Naive thymus-derived CD8-positive, alpha-beta T cell (primary cell): Measurements from ENCODE around the gene NUCB1. TPM values are rescaled to one million over a fixed set of nuclear protein-coding genes. Genes with fewer than 3 reads are reported as not detected.

ENCODE experiments used
- ATAC-seq, 2 donors: fragments of 150-1000 bp; cut with Tn5 transposase in 1 of 2; sonication (Bioruptor Pico), chemical (Tn5 transposase) in 1 of 2; 1 replicate in 1 of 2; 2 replicates in 1 of 2; pipeline ENCODE4 v1.10.0; 2021; ENCODE audit warnings: mild to moderate bottlenecking in 2 of 2, moderate library complexity in 2 of 2
- POLR2A ChIA-PET: fragments of 350-600 bp; sonication (Branson Sonifier 250); formaldehyde crosslinking; loops from one replicate; lab custom pipeline; 2021; ENCODE audit warnings: antibody characterized with exemption; lab: Charles Lee
- DNase-seq, 10 donors: peaks; one replicate each; pipeline versions ENCODE4 v3.0.0 to v3.0.0-alpha.2; 2020 to 2022
- H3K27ac Mint-ChIP-seq, 10 donors: one replicate each; pipeline ENCODE4 v1.8.0; 2020 to 2022; ENCODE audit warnings: mild to moderate bottlenecking in 10 of 10, mixed read lengths in 10 of 10, moderate library complexity in 4 of 10, inconsistent platforms in 1 of 10
- H3K27me3 Mint-ChIP-seq, 5 donors: one replicate each; pipeline ENCODE4 v1.8.0; 2021 to 2022; ENCODE audit warnings: mixed read lengths in 5 of 5
- H3K36me3 Mint-ChIP-seq, 3 donors: one replicate each; pipeline ENCODE4 v1.8.0; 2020 to 2022; ENCODE audit warnings: mixed read lengths in 3 of 3, mild to moderate bottlenecking in 2 of 3, inconsistent platforms in 1 of 3
- H3K4me1 Mint-ChIP-seq, 4 donors: one replicate each; pipeline ENCODE4 v1.8.0; 2021 to 2022; ENCODE audit warnings: mixed read lengths in 4 of 4
- H3K4me3 Mint-ChIP-seq, 10 donors: one replicate each; pipeline ENCODE4 v1.8.0; 2020 to 2022; ENCODE audit warnings: mild to moderate bottlenecking in 10 of 10, mixed read lengths in 10 of 10, moderate library complexity in 6 of 10, inconsistent platforms in 1 of 10
- H3K9me3 Mint-ChIP-seq, 9 donors: one replicate each; pipeline ENCODE4 v1.8.0; 2020 to 2022; ENCODE audit warnings: mixed read lengths in 9 of 9, mild to moderate bottlenecking in 3 of 9, inconsistent platforms in 1 of 9, moderate library complexity in 1 of 9
- polyA plus RNA-seq, 3 donors: library from polyadenylated mRNA; unstranded; fragments of 300-500 nt; fragmentation: Illumina TruSeq; gene quantifications; one replicate each; pipeline ENCODE4 v1.2.3, GENCODE V29; 2021
- total RNA-seq, 8 experiments: library from RNA in 2 of 8; stranded (reverse) in 2 of 8; gene quantifications; one replicate each; pipeline ENCODE4 v1.2.3 and lab custom pipeline; 2021 to 2026

The NUCB1 gene
- 100 to 1,000 TPM; 106 to 113 TPM for total RNA-seq
- polyA plus RNA-seq: 100 to 1,000 TPM in 1 of 3 donors, 10 to 100 TPM in 2; 48.6 to 119 (median 82.5) TPM
- 73.3 to 151 (median 106) reads per million in 6 experiments for total RNA-seq (lab: John Stamatoyannopoulos, UW)

DNA sequence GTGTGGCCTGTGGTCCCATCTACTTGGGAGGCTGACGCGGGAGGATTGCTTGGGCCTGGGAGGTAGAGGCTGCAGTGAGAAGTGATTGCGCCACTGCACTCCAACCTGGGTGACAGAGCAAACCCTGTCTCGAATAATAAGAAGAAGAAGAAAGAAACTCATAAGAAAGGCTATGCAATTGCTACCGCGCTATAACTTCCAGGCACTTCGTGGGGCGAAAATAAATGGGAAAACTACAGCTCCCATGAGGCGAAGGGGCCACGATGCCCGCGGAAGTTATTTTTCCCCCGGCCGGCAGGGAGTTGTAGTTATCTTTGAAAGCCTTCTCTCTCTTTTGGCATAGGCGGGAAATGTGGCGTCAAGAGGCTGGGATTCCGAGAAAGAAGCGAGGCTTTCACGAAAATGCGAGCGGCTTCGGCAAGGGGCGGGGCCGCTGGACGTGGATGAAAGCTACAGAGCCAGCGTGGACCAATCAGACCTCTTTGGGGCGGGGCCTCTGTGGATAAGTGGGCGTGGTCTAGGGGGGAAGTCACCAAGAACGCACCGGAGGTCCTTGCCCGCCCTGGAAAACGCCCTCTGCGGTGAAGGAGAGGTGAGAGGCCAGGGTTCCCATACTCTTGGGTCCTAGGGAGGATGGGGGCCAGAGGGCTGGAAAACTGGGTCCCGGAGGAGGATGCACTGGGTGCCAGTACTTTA is at the start of gene NUCB1:
Gene NUCB1, plus strand, starts transcription at position 532 of the 696 bp plus-strand sequence. CDS start 485 bp downstream, outside the sequence.
- Mint-ChIP-seq H3K4me1 (peaks cover 13 to 49% (median 42%) of the 10 kb centered on the region in 4 donors), H3K27ac (peak within 1 kb of the TSS; percentile 89 to 98 (median 96)), H3K9me3 (no peaks in the 10 kb centered on the region), H3K36me3 (peaks cover 0 to 15% (median 3%) of the 10 kb centered on the region in 3 donors), H3K4me3 (peak within 1 kb of the TSS; percentile 92 to 99 (median 97)), H3K27me3 (peaks cover 0 to 6% (median 3%) of the 10 kb centered on the region in 5 donors)
- DNase-seq: peak; percentile 94 to 99 (median 98)
- POLR2A ChIA-PET: interaction anchor here (0.6 to 3.4 kb wide), 12 partner anchors 8 to 174 kb away, joined by 3 to 28 read pairs (median 5); partner anchors contain the start of genes BAX, DHDH, FTL and GYS1
- peak; percentile 92 to 94 for ATAC-seq

- H3K27ac Mint-ChIP-seq: no peak overlapping the region
- H3K4me1 Mint-ChIP-seq: no peaks in the 10 kb centered on the region
- peaks cover 0 to 4% (median 0%) of the 10 kb centered on the region in 3 donors for H3K36me3 Mint-ChIP-seq
- H3K27me3 Mint-ChIP-seq: no peaks in the 10 kb centered on the region
- no peak overlapping the region for H3K4me3 Mint-ChIP-seq
- POLR2A ChIA-PET: no interaction called here
- DNase-seq (no peak), ATAC-seq (no peak)
- no peaks in the 10 kb centered on the region for H3K9me3 Mint-ChIP-seq
Measured at GRCh38 chr19:48852292-48852691, 47.8 kb upstream of the NUCB1 start.

DNA sequence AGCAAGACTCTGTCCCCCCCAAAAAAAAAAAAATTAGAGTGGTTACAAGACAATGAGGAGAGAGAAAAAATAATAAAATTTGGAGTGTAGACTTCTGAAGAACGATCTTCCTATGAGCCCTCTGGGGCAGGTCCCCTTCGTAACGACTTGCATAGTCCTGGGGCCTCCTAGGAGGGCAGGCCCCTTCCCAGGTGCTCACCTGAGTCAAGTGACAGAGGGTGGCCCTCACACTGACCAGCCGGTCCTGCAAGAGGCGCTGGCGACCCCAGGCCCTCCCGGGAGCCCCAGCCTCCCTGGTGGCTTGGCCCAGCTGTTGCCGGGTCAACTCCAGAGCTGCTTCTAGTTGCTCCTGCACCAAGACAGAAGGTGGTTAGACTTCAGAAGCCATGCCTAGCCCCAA is 46.6 kb upstream of the NUCB1 start:
- Mint-ChIP-seq H3K36me3 (peaks cover 0 to 2% (median 0%) of the 10 kb centered on the region in 3 donors), H3K27me3 (no peaks in the 10 kb centered on the region)
- POLR2A ChIA-PET: interaction anchor here (0.9 kb wide), 1 partner anchor 11 kb away, joined by 3 read pairs; no protein-coding TSS in a partner anchor

GRCh38 chr19:48854103-48854502 is 46.0 kb upstream of the NUCB1 start:
- Mint-ChIP-seq H3K36me3 (peaks cover 0 to 2% (median 0%) of the 10 kb centered on the region in 3 donors), H3K4me3 (no peak overlapping the region), H3K27ac (no peak overlapping the region), H3K9me3 (no peaks in the 10 kb centered on the region), H3K27me3 (no peaks in the 10 kb centered on the region), H3K4me1 (peaks cover 1 to 7% (median 4%) of the 10 kb centered on the region in 4 donors)
- DNase-seq (no peak), ATAC-seq (no peak)
- POLR2A ChIA-PET: interaction anchor here (0.5 kb wide), 1 partner anchor 216 kb away, joined by 4 read pairs; no protein-coding TSS in a partner anchor

More for the DNA sequence above, 46.6 kb upstream of the NUCB1 start:
- no peaks in the 10 kb centered on the region for H3K9me3 Mint-ChIP-seq
- no peak overlapping the region for H3K4me3 Mint-ChIP-seq
- no peak for ATAC-seq
- DNase-seq: no peak
- peaks cover 0 to 1% (median under 1%) of the 10 kb centered on the region in 4 donors for H3K4me1 Mint-ChIP-seq
- H3K27ac Mint-ChIP-seq: no peak overlapping the region

DNA sequence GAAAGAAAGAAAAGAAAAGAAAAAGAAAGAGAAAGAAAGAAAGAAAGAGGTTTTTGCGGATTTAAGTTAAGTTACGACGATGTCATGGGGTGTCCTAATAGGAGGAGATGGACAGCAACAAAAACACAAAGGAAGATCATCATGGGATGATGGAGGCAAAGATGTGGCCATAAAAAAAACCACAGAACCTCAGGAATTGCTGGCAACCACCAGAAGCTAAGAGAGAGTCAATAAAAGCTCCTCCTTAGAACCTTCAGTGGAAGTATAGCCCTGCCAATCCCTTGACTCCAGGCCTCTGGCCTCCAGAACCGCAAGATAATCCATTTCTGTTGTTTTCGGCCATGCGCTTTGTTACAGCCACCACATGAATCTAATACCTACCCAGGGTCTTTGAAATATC is 43.2 kb upstream of the NUCB1 start:
- DNase-seq: no peak
- H3K27me3 Mint-ChIP-seq: no peaks in the 10 kb centered on the region
- ATAC-seq: no peak
- POLR2A ChIA-PET: interaction anchor here (0.6 kb wide), 1 partner anchor 16 kb away, joined by 4 read pairs; no protein-coding TSS in a partner anchor
- H3K36me3 Mint-ChIP-seq: peaks cover 0 to 2% (median 0%) of the 10 kb centered on the region in 3 donors
- H3K4me1 Mint-ChIP-seq: peaks cover 4 to 15% (median 8%) of the 10 kb centered on the region in 4 donors
- no peak overlapping the region for H3K27ac Mint-ChIP-seq
- peak overlapping the region in 1 of 10 donors; percentile 2 for H3K4me3 Mint-ChIP-seq
- no peaks in the 10 kb centered on the region for H3K9me3 Mint-ChIP-seq

GRCh38 chr19:48858984-48859710 is 41.0 kb upstream of the NUCB1 start:
- Mint-ChIP-seq H3K36me3 (no peaks in the 10 kb centered on the region), H3K4me3 (peak overlapping the region; percentile 83 to 98 (median 97)), H3K9me3 (no peaks in the 10 kb centered on the region), H3K27ac (peak overlapping the region; percentile 63 to 96 (median 91)), H3K27me3 (no peaks in the 10 kb centered on the region), H3K4me1 (peaks cover 4 to 15% (median 8%) of the 10 kb centered on the region in 4 donors)
- POLR2A ChIA-PET: interaction anchor here (1.0 kb wide), 1 partner anchor 107 kb away, joined by 5 read pairs; no protein-coding TSS in a partner anchor
- ATAC-seq: peak; percentile 85 to 87
- DNase-seq: peak; percentile 66 to 90 (median 76)

- no peak for DNase-seq
- POLR2A ChIA-PET: no interaction called here
- Mint-ChIP-seq H3K27me3 (no peaks in the 10 kb centered on the region), H3K4me1 (peaks cover 4 to 15% (median 8%) of the 10 kb centered on the region in 4 donors), H3K9me3 (no peaks in the 10 kb centered on the region), H3K27ac (peak overlapping the region in 3 of 10 donors; percentile 14 to 94 (median 43)), H3K4me3 (peak overlapping the region; percentile 35 to 97 (median 90)), H3K36me3 (no peaks in the 10 kb centered on the region)
- no peak for ATAC-seq
Measured at GRCh38 chr19:48859711-48860572, 40.2 kb upstream of the NUCB1 start.

DNA sequence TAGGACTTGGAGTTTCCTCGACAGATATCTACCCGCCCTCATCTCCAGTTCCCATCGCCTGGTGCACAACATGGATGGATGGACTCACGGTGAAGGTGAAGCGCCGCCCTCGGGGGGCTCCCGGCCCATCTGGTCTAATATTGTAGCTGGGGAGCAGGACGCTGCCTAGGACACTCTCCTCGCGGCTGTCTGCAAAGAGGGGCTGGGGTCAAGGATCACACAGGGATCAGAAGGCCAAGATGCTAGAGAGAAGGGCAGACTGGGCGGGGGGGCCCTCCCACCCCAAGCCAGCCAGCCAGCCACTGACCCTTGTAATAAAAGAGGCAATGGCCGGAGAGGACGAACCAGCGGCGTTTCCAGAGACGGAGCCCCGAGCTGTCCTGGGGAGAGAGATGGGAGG is 38.8 kb upstream of the NUCB1 start:
- DNase-seq: no peak
- ATAC-seq: no peak
- POLR2A ChIA-PET: interaction anchor here (0.7 kb wide), 1 partner anchor 18 kb away, joined by 6 read pairs; no protein-coding TSS in a partner anchor
- Mint-ChIP-seq H3K36me3 (no peaks in the 10 kb centered on the region), H3K27ac (no peak overlapping the region), H3K27me3 (no peaks in the 10 kb centered on the region), H3K4me1 (peaks cover 4 to 15% (median 8%) of the 10 kb centered on the region in 4 donors), H3K9me3 (no peaks in the 10 kb centered on the region), H3K4me3 (no peak overlapping the region)

DNA sequence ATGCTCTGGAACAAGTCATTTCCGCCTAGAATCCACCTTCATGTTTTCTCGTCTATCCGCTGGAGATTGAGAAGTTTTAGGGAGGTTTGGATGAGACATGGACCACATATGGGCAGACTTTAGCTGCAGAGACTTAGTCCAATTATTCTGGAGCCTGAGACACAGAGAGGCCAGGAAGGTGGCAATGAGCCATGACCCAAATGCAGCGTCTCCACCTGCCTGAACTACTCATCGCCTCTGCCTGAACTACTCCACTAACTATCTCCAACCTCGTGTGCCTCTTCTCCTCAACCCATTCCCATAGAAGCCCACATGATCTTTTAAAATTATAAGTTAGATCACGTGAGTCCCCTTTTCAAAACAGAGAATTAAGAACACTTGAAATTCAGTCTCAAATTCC is 37.3 kb upstream of the NUCB1 start:
- Mint-ChIP-seq H3K27me3 (no peaks in the 10 kb centered on the region), H3K9me3 (no peaks in the 10 kb centered on the region), H3K4me1 (peaks cover 4 to 15% (median 8%) of the 10 kb centered on the region in 4 donors), H3K27ac (no peak overlapping the region), H3K4me3 (no peak overlapping the region), H3K36me3 (no peaks in the 10 kb centered on the region)
- DNase-seq (no peak), ATAC-seq (no peak)
- POLR2A ChIA-PET: no interaction called here

DNA sequence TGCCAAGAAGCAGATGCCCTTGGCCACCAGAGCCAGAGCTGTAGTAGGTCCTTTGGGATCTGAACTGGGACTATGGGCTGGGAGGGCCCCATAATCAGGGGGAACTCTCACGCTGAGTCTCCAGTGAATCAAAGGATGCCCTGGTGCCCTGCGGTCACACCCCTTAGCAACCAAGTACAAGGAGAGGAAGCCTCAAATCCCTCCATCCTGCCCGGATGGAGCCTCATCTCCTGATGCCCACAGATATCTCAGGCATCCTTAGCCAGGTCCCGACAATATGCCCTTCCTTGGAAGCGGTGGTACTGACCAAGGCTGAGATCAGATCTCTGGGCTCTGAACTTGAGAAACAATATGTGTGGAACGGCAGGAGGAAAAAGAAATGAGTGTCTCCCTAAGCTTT is 33.4 kb upstream of the NUCB1 start:
- DNase-seq (no peak), ATAC-seq (no peak)
- no peaks in the 10 kb centered on the region for H3K9me3 Mint-ChIP-seq
- H3K4me3 Mint-ChIP-seq: no peak overlapping the region
- peaks cover 0 to 3% (median 1%) of the 10 kb centered on the region in 4 donors for H3K4me1 Mint-ChIP-seq
- no peaks in the 10 kb centered on the region for H3K36me3 Mint-ChIP-seq
- peaks cover 0 to 2% (median 0%) of the 10 kb centered on the region in 5 donors for H3K27me3 Mint-ChIP-seq
- H3K27ac Mint-ChIP-seq: no peak overlapping the region
- POLR2A ChIA-PET: interaction anchor here (0.5 to 0.7 kb wide), 3 partner anchors 42 to 506 kb away, joined by 3 read pairs; partner anchors contain the start of gene GYS1

DNA sequence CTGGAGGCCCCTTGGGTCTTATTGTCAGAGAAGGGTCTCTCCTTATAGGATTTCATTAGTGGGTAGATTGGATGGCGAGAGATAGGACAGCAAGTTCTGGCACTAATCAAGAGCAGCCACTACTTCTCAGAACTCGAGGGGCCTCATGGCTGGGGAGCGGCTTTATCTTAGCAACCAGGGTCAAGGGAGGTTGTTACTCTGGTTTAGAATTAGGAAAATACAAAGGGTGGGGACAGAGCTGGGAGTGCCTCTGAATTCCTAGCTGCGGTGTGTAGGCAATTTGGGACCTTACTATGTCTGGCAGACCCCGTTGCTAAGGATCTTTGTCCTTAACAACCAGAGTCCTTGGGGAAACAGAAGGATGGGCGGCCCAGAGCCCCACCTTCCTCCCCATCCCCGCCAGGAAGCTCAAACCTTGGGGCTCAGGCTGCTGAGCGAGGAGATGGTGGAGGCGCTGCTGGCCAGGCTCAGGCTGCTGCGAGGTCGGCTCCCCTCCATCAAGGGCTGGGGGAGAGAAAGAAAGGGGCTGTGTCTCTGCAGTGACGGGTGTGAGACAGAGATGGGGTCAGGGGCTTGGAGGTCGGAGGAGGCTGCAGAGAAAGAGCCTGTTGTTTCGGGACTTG is 32.9 kb upstream of the NUCB1 start:
- H3K4me1 Mint-ChIP-seq: peaks cover 2 to 6% (median 4%) of the 10 kb centered on the region in 4 donors
- peak overlapping the region in 1 of 10 donors; percentile 59 for H3K27ac Mint-ChIP-seq
- no peaks in the 10 kb centered on the region for H3K9me3 Mint-ChIP-seq
- no peak for ATAC-seq
- H3K4me3 Mint-ChIP-seq: no peak overlapping the region
- POLR2A ChIA-PET: interaction anchor here (0.5 to 0.7 kb wide), 3 partner anchors 41 to 506 kb away, joined by 3 read pairs; partner anchors contain the start of gene GYS1
- peaks cover 0 to 2% (median 0%) of the 10 kb centered on the region in 5 donors for H3K27me3 Mint-ChIP-seq
- DNase-seq: no peak
- H3K36me3 Mint-ChIP-seq: peaks cover 0 to 1% (median 0%) of the 10 kb centered on the region in 3 donors
